ENCODE results near the gene VAX1. TPM values are rescaled to one million over a fixed set of nuclear protein-coding genes. Genes with fewer than 3 reads are reported as not detected.
"Not testable (repeated sequence)": the region's sequence is repeated elsewhere in the genome, so short reads cannot be mapped to it uniquely, and the experiment has no call there.

The VAX1 gene
- total and polyA plus RNA-seq, 2 donors (not counting 1 experiment from before 2014, with no cell fraction given), result not detected

DNA sequence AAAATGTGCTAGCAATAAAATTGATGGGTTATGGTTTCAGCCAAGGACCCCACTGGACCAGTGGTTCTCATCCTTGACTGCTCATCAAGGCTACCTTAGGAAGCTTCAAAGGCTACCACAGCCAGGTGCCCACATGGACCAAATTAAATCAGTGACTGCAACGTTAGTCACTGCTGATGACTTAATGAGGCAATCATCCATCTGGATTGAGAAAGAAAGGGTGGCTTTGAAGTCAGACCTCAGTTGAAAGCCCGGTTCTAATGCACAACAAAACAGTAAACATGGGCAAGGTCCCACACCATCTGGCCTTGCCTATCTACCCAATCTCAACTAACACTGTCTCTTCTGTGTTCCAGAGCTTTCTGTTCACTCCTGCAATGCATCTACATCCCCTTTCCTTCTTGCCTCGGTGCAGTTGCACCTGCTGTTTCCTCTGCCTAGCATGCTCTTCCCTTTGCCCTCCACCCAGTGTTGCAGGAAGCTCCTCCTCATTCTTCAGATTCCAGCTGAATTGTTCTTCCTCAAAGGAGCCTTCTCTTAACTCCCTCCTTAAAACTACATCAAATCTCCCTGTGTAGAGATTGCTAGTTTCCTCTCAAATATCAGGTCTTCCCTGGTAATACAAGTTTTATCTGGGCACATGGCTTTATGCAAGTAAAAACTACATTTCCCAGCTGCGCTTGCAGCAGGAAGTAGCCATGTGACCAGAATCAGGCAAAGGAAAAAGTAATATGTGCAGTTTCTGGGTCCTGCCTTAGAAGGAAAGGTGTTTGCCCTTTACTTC lies 49.0 kb upstream of the VAX1 start:
- 74% methylated on average over 3 of the region's 4 CpGs for WGBS (ENCODE audit: insufficient coverage)

DNA sequence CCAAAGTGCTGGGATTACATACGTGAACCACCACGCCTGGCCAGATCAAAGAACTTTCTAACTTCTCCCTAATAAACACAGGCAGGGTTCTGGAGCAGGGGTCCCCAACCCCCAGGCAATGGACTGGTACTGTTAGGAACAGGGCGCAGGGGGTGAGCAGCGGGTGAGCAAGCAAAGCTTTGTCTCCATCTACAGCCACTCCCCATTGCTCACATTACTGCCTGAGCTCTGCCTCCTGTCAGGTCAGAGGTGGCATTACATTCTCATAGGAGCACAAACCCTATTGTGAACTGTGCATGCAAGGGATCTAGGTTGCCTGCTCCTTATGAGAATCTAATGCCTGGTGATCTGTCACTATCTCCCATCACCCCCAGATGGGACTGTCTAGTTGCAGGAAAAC lies 47.7 kb upstream of the VAX1 start:
- H3K27ac ChIP-seq (ENCODE audit: low read length in 2 of 2); H3K79me2 ChIP-seq (ENCODE audit: control insufficient read depth, insufficient read depth, low read length); H2AFZ ChIP-seq (ENCODE audit: insufficient read depth, low read depth, low read length, poor library complexity, severe bottlenecking); H3K27me3 ChIP-seq (replicated peaks in 1 of 4; ENCODE audit: control extremely low read depth in 1 of 4, control insufficient read depth in 3 of 4, insufficient read depth in 4 of 4, low read length in 3 of 4); intact Hi-C loops (cut with micrococcal nuclease); ATAC-seq (ENCODE audit: low read depth); H3K4me2 ChIP-seq (replicated peaks; ENCODE audit: low read depth, low read length, poor library complexity, severe bottlenecking); H3K9me3 ChIP-seq (ENCODE audit: control extremely low read depth in 1 of 3, control insufficient read depth in 2 of 3, insufficient read depth in 1 of 3, low read length in 2 of 3); H3K36me3 ChIP-seq (replicated peaks in 1 of 2; ENCODE audit: control extremely low read depth in 1 of 2, control insufficient read depth in 1 of 2, extremely low read depth in 1 of 2, insufficient read depth in 2 of 2, low read length in 1 of 2); H3K4me1 ChIP-seq (ENCODE audit: control insufficient read depth in 2 of 2, insufficient read depth in 2 of 2, low read length in 2 of 2); H4K20me1 ChIP-seq (ENCODE audit: control insufficient read depth, insufficient read depth, low read length, poor library complexity, severe bottlenecking); H3K4me1 Mint-ChIP-seq; H3K9me3 Mint-ChIP-seq (ENCODE audit: insufficient read depth); DNase-seq; H3K4me3 ChIP-seq (ENCODE audit: control extremely low read depth in 1 of 5, extremely low read depth in 1 of 5, insufficient read depth in 1 of 5, low read depth in 2 of 5, low read length in 4 of 5); H3K27me3 Mint-ChIP-seq; H3K9ac ChIP-seq (ENCODE audit: low read length); H3K4me3 Mint-ChIP-seq; POLR2A ChIA-PET; H3K27ac Mint-ChIP-seq: not testable (repeated sequence)
- CTCF ChIA-PET, result interaction anchor here (4.1 kb wide), 1 partner anchor 10 kb away, joined by 16 read pairs; no protein-coding TSS in a partner anchor
- WGBS (ENCODE audit: insufficient coverage), result 100% methylated on average over 4 of the region's 4 CpGs

More for the DNA sequence above, 49.0 kb upstream of the VAX1 start:
- no peaks in the 10 kb centered on the region for H3K9me3 Mint-ChIP-seq (ENCODE audit: insufficient read depth)
- TF ChIP-seq, protein P1, sequence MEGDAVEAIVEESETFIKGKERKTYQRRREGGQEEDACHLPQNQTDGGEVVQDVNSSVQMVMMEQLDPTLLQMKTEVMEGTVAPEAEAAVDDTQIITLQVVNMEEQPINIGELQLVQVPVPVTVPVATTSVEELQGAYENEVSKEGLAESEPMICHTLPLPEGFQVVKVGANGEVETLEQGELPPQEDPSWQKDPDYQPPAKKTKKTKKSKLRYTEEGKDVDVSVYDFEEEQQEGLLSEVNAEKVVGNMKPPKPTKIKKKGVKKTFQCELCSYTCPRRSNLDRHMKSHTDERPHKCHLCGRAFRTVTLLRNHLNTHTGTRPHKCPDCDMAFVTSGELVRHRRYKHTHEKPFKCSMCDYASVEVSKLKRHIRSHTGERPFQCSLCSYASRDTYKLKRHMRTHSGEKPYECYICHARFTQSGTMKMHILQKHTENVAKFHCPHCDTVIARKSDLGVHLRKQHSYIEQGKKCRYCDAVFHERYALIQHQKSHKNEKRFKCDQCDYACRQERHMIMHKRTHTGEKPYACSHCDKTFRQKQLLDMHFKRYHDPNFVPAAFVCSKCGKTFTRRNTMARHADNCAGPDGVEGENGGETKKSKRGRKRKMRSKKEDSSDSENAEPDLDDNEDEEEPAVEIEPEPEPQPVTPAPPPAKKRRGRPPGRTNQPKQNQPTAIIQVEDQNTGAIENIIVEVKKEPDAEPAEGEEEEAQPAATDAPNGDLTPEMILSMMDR (IDR thresholded peaks at IDR 0.05), result no peak
- no peak for TF ChIP-seq EZH2 (IDR thresholded peaks at IDR 0.05; ENCODE audit: borderline replicate concordance, insufficient read depth, low read depth, low read length, poor library complexity, severe bottlenecking)
- Histone ChIP-seq H3K36me3 (replicated peaks in 1 of 2; ENCODE audit: control extremely low read depth in 1 of 2, control insufficient read depth in 1 of 2, extremely low read depth in 1 of 2, insufficient read depth in 2 of 2, low read length in 1 of 2) (no peaks in the 10 kb centered on the region), H4K20me1 (ENCODE audit: control insufficient read depth, insufficient read depth, low read length, poor library complexity, severe bottlenecking) (no peaks in the 10 kb centered on the region), H3K9ac (ENCODE audit: low read length) (no peak overlapping the region), H3K79me2 (ENCODE audit: control insufficient read depth, insufficient read depth, low read length) (no peaks in the 10 kb centered on the region), H2AFZ (ENCODE audit: insufficient read depth, low read depth, low read length, poor library complexity, severe bottlenecking) (no peak overlapping the region), H3K4me1 (ENCODE audit: control insufficient read depth in 2 of 2, insufficient read depth in 2 of 2, low read length in 2 of 2) (no peaks in the 10 kb centered on the region), H3K4me2 (replicated peaks; ENCODE audit: low read depth, low read length, poor library complexity, severe bottlenecking) (no peak overlapping the region), H3K9me3 (ENCODE audit: control extremely low read depth in 1 of 3, control insufficient read depth in 2 of 3, insufficient read depth in 1 of 3, low read length in 2 of 3) (peaks cover 0 to 8% (median 3%) of the 10 kb centered on the region in 3 donors), H3K27me3 (replicated peaks in 1 of 4; ENCODE audit: control extremely low read depth in 1 of 4, control insufficient read depth in 3 of 4, insufficient read depth in 4 of 4, low read length in 3 of 4) (no peaks in the 10 kb centered on the region), H3K27ac (ENCODE audit: low read length in 2 of 2) (no peak overlapping the region), H3K4me3 (ENCODE audit: control extremely low read depth in 1 of 5, extremely low read depth in 1 of 5, insufficient read depth in 1 of 5, low read depth in 2 of 5, low read length in 4 of 5) (no peak overlapping the region)
- no peak overlapping the region for H3K27ac Mint-ChIP-seq
- no peak overlapping the region for H3K4me3 Mint-ChIP-seq
- no peaks in the 10 kb centered on the region for H3K4me1 Mint-ChIP-seq
- POLR2A ChIA-PET, result no interaction called here
- ATAC-seq (ENCODE audit: low read depth) (no peak), DNase-seq (no peak)
- CTCF ChIA-PET, result interaction anchor here (1.0 to 4.1 kb wide), 2 partner anchors 12 to 391 kb away, joined by 3 to 16 read pairs; no protein-coding TSS in a partner anchor
- intact Hi-C loops (cut with micrococcal nuclease), result no loop called here
- H3K27me3 Mint-ChIP-seq, result no peaks in the 10 kb centered on the region
